ENCODE measurements around the gene CX3CR1.

- TF ChIP-seq CTCF (IDR thresholded peaks at IDR 0.05; ENCODE audit: insufficient read depth, low read length) (no peak), REST (IDR thresholded peaks at IDR 0.05; ENCODE audit: insufficient replicate concordance, low read depth) (no peak)
Observed at GRCh38 chr3:39279745-39280517, at the start of gene CX3CR1.
